Renal cortex interstitium (tissue), 11 donors: ENCODE data around the gene CD34. TPM values are rescaled to one million over a fixed set of nuclear protein-coding genes. Genes with fewer than 3 reads are reported as not detected.

ENCODE experiments used
- DNase-seq, 11 donors: peaks; one replicate each; pipeline ENCODE4 v3.0.0-alpha.2; 2013; ENCODE audit warnings: low read depth in 9 of 11, low spot score in 4 of 11; ENCODE audit errors: extremely low read depth in 1 of 11
- polyA plus RNA-seq, 3 donors: library from polyadenylated mRNA; unstranded; fragments of 120-200 nt; gene quantifications; one replicate each; pipeline ENCODE4 v1.2.1, GENCODE V29; 2013; ENCODE audit not compliant: insufficient read length in 3 of 3

Gene CD34
- polyA plus RNA-seq, 3 donors, result 79.0 to 106 (median 95.1) TPM

GRCh38 chr1:207848234-207848633 is 62.7 kb downstream of the CD34 start:
- no peak for DNase-seq

- no peak for DNase-seq
These were observed 63.8 kb downstream of the CD34 start for GRCh38 chr1:207847116-207847515.

GRCh38 chr1:207845109-207845508 is 65.8 kb downstream of the CD34 start:
- DNase-seq, result no peak

DNA sequence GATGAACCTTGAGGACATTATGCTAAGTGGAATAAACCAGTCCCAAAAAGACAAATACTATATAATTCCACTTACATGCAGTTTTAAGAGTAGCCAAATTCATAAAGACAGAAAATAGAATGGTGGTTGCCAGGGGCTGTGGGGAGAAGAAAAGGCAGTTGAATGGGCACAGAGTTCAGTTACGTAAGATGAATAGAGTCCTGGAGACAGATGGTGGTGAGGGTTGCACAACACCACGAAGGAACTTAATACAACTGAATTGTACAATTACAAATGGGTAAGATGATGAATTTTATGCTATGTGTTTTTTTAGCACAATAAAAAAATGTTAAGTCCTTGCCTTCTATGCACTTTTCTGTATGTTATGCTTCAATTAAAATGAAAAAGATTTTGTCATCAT is 66.6 kb downstream of the CD34 start:
- no peak for DNase-seq

- no peak for DNase-seq
These were observed 68.4 kb downstream of the CD34 start for GRCh38 chr1:207842506-207842905.

GRCh38 chr1:207841901-207842300 is 69.0 kb downstream of the CD34 start:
- DNase-seq, result no peak

GRCh38 chr1:207841293-207841692 is 69.6 kb downstream of the CD34 start:
- DNase-seq, result no peak

DNA sequence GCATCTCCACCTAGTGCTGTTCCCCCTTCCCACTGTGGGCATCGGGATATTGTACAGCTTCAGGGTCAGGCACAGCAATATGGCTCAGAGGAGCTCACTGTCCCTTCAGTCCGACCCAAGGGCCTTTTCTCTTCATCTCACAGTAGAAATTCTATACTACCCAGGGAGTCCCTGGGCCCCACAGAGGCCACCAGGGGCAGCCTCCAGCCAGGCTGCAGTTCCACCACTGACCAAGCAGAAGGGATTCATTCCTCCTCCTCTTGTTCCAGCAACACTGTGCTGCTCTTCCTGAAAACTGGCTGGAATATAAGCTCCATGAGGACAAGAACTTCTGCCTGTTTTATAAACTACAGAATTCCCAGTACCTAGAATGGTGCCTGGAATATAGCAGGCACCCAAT is 70.5 kb downstream of the CD34 start:
- DNase-seq, result no peak

DNA sequence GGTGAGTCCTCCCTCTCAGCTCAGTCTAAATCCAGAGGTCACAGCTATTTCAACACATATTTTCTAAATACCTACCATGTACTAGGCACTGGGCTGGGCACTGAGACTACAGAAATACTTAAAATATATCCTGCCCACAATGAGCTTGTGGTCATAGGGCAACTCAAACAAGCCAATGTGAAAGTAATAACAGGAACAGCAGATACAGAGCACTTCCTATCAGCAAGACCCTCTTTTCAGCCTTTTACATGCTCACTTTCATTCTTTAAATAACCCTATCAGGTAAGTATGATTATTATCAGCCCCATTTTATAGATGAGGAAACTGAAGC is 71.9 kb downstream of the CD34 start:
- no peak for DNase-seq

- DNase-seq, result no peak
These were observed 72.5 kb downstream of the CD34 start for GRCh38 chr1:207838156-207839082.

GRCh38 chr1:207837673-207838072 is 73.3 kb downstream of the CD34 start:
- no peak for DNase-seq

- no peak for DNase-seq
These were observed 74.2 kb downstream of the CD34 start for GRCh38 chr1:207836591-207837347.

DNA sequence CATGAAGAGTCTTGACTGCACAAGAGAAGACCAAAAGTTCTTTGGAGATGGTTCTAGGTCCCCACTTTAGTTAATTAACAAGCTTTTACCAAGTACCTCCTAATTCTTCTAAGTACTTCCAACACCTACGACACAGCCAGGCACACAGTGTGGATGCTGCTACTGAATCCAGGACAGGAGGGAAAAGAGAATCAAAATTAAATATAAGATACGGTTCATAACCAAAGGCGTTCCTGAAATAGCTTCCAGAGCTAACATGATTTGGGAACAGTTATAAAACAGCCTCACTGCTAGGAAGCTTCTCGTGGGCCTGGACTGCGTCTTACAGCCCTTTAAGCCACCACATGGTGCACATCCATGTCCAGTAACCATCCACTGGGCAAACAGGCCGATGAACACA is 75.0 kb downstream of the CD34 start:
- no peak for DNase-seq

- DNase-seq, result no peak
These were observed 76.8 kb downstream of the CD34 start for GRCh38 chr1:207833956-207834660.

DNA sequence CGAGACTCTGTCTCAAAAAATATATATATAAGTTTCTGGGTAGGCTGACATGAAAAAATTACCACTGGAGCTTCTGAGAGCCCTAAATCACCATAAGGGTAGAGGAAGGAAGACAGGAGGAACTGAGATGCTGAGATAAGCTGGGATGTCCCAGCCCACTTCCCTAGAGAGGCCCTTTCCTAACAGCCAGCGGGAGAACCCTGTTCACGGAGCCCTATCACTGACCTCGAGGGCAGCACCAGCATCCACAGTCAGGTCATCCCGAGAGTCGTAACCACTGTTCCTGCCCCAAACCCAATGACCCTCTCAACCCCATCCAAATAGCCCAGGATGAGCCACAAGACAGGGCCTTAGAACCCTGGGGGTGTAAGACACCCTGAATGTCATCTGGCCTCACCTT is 77.5 kb downstream of the CD34 start:
- DNase-seq, result no peak

DNA sequence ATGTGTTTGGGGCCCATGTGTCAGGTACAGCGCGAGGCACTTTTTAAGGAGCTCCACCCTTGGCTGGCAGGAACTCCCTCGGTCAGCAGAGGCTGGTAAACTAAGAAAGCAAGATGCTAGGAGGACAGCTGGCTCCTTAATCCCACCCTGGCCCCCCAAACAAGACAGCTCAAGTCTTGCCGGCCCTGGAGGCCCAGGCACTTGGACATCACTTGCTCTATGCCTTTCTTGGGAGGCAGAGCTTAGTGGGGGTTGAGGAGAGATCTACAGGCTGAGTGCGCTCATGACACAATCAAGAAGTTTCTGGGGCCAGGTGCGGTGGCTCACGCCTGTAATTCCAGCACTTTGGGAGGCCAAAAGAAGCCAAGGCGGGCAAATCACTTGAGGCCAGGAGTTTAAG is 78.1 kb downstream of the CD34 start:
- DNase-seq, result no peak

DNA sequence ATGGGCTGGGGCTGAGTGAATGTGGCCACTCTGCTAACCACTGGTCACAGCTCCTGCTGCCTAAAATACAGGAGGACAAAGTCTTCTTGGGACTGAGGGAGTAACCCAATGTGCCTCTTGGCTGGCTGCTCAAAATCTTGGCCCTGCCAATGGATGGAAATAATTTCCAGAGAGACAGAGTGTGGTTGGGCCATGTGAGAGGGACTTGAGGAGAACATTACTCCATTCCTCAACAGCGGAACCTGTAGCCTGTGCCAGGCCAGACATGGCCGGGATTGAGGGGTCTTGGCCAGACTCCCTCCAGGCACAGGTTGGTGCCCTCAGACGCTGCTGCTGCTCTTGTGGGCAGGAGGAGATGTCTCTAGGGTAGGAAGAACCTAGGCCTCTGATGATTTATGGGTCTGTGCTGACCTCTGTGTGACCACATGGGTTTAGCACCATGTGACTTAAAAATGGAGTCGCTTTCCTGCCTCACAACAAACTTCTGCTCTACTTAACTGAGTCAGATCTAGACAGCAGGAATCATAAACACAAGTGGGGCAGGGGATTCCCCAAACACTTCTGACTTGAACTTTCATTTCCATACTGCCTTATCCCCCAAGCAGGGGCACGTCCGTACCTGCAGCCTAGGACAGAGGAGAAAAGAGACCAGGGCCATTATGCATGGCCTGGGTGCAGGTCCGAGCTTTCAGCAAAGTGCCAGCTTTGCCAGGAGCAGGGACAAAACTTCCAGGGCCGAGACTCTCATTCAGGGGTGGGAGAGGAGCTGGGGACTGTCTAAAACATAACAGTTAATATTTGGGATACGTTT is 79.2 kb downstream of the CD34 start:
- no peak for DNase-seq
